GM23338 (cell line): ENCODE measurements around the gene DPP10. TPM values are rescaled to one million over a fixed set of nuclear protein-coding genes. Genes with fewer than 3 reads are reported as not detected.

ENCODE experiments used
- ATAC-seq: fragments of 200-7000 bp; cut with Tn5 transposase; 3 replicates; pipeline ENCODE4 v1.9.1; 2020
- DNase-seq: peaks from one replicate; pipeline ENCODE4 v3.0.0-alpha.2; 2015; ENCODE audit warnings: low spot score
- H2AFZ ChIP-seq: fragments of 200-600 bp; sonication (generic); 2 replicates; pipeline ENCODE4 v1.8.0; 2016; ENCODE audit warnings: antibody characterized with exemption, mild to moderate bottlenecking, moderate library complexity
- H3F3A ChIP-seq: fragments of 200-600 bp; sonication (generic); replicated peaks from 2 replicates; pipeline ENCODE4 v1.8.0; 2017; ENCODE audit warnings: antibody characterized with exemption, mixed run types, low read depth
- H3K27ac ChIP-seq: fragments of 200-600 bp; sonication (generic); 2 replicates; pipeline ENCODE4 v1.6.1; 2016; ENCODE audit warnings: low read depth
- H3K27me3 ChIP-seq: fragments of 200-600 bp; sonication (generic); 2 replicates; pipeline ENCODE4 v1.8.0; 2016; ENCODE audit warnings: mild to moderate bottlenecking, mixed run types, moderate library complexity; ENCODE audit not compliant: insufficient read depth
- H3K36me3 ChIP-seq: fragments of 200-600 bp; sonication (generic); 2 replicates; pipeline ENCODE4 v1.8.0; 2016; ENCODE audit warnings: mild to moderate bottlenecking; ENCODE audit not compliant: insufficient read depth
- H3K4me1 ChIP-seq: fragments of 200-600 bp; sonication (generic); 2 replicates; pipeline ENCODE4 v1.8.0; 2016; ENCODE audit warnings: mild to moderate bottlenecking, moderate library complexity; ENCODE audit not compliant: insufficient read depth
- H3K4me2 ChIP-seq: fragments of 200-600 bp; sonication (generic); 2 replicates; pipeline ENCODE4 v1.7.1; 2017; ENCODE audit warnings: mixed run types
- H3K4me3 ChIP-seq: fragments of 200-600 bp; sonication (generic); 2 replicates; pipeline ENCODE4 v1.6.1; 2016; ENCODE audit warnings: mixed run types
- H3K79me2 ChIP-seq: fragments of 200-600 bp; sonication (generic); replicated peaks from 2 replicates; pipeline ENCODE4 v1.8.0; 2017; ENCODE audit warnings: mild to moderate bottlenecking; ENCODE audit not compliant: insufficient read depth
- H3K9me2 ChIP-seq: fragments of 200-600 bp; sonication (generic); 2 replicates; pipeline ENCODE4 v1.8.0; 2017; ENCODE audit not compliant: insufficient read depth
- H4K20me1 ChIP-seq: fragments of 200-600 bp; sonication (generic); replicated peaks from 2 replicates; pipeline ENCODE4 v1.8.0; 2017; ENCODE audit warnings: mild to moderate bottlenecking; ENCODE audit not compliant: insufficient read depth
- H3K27ac Mint-ChIP-seq: 2 replicates; pipeline ENCODE4 v1.8.0; 2020; ENCODE audit warnings: inconsistent platforms, mild to moderate bottlenecking, moderate library complexity, mixed read lengths
- H3K27me3 Mint-ChIP-seq: 3 replicates; pipeline ENCODE4 v1.8.0; 2022; ENCODE audit warnings: low read depth, mild to moderate bottlenecking, moderate library complexity, mixed read lengths, inconsistent platforms; ENCODE audit not compliant: insufficient read depth, poor library complexity
- H3K36me3 Mint-ChIP-seq: 3 replicates; pipeline ENCODE4 v1.8.0; 2021; ENCODE audit warnings: low read depth, mild to moderate bottlenecking, inconsistent platforms, moderate library complexity, mixed read lengths
- H3K4me1 Mint-ChIP-seq: 3 replicates; pipeline ENCODE4 v1.8.0; 2020; ENCODE audit warnings: mild to moderate bottlenecking, inconsistent platforms, mixed read lengths
- H3K4me3 Mint-ChIP-seq: 3 replicates; pipeline ENCODE4 v1.8.0; 2021; ENCODE audit warnings: moderate library complexity, mild to moderate bottlenecking, inconsistent platforms, mixed read lengths
- H3K9me3 Mint-ChIP-seq: 3 replicates; pipeline ENCODE4 v1.8.0; 2020; ENCODE audit warnings: moderate library complexity, mild to moderate bottlenecking, inconsistent platforms, mixed read lengths
- EZH2 ChIP-seq: fragments of 200-600 bp; sonication (generic); IDR thresholded peaks from one replicate; pipeline ENCODE4 v1.8.0; 2017; ENCODE audit warnings: antibody characterized with exemption, mild to moderate bottlenecking, low read depth; ENCODE audit not compliant: unreplicated experiment
- JUNB ChIP-seq: IDR thresholded peaks from one replicate; pipeline ENCODE4 v1.6.1; 2016; ENCODE audit warnings: antibody characterized with exemption; ENCODE audit not compliant: unreplicated experiment
- NANOG ChIP-seq: IDR thresholded peaks from 2 replicates; pipeline ENCODE4 v1.6.1; 2016; ENCODE audit warnings: antibody characterized with exemption, borderline replicate concordance
- POLR2AphosphoS5 ChIP-seq: IDR thresholded peaks from 2 replicates; pipeline ENCODE4 v1.6.1; 2016; ENCODE audit warnings: antibody characterized with exemption, low read depth
- ZNF114 ChIP-seq: fragments of 250-450 bp; sonication (Bioruptor Pico); IDR thresholded peaks from 2 replicates; pipeline ENCODE4 v1.5.0; 2020; ENCODE audit warnings: mild to moderate bottlenecking, moderate library complexity
- ZNF331 ChIP-seq: fragments of 250-450 bp; sonication (Bioruptor Pico); IDR thresholded peaks from 2 replicates; pipeline ENCODE4 v1.5.0; 2020; ENCODE audit warnings: low read depth, mild to moderate bottlenecking, moderate library complexity
- polyA plus RNA-seq: library from polyadenylated mRNA; unstranded; fragments of >200 nt; fragmentation: Nextera tagmentation; extraction: Ambion mirVana; gene quantifications from 2 replicates; pipeline ENCODE4 v1.2.1, GENCODE V29; 2016
- total RNA-seq: library from RNA; depleted of rRNA; stranded (reverse); fragments of >200 nt; shearing (Covaris generic); gene quantifications from 2 replicates; pipeline ENCODE4 v1.2.3, GENCODE V29; 2014
- TF ChIP-seq, protein P1 (sequence below): fragments of 250-450 bp; sonication (Bioruptor Pico); IDR thresholded peaks from 2 replicates; pipeline ENCODE4 v1.5.0; 2020; ENCODE audit warnings: mild to moderate bottlenecking, moderate library complexity
- TF ChIP-seq, protein P2 (sequence below), 2 experiments: fragments of 200-600 bp in 1 of 2; sonication (generic) in 1 of 2; conservative IDR thresholded peaks; 2 replicates each; pipeline versions ENCODE4 v1.5.1 to v1.6.1; 2016 to 2017; ENCODE audit warnings: antibody characterized with exemption in 2 of 2, low read depth in 2 of 2, mild to moderate bottlenecking in 2 of 2, moderate library complexity in 1 of 2
- TF ChIP-seq, protein P3 (sequence below): IDR thresholded peaks from one replicate; pipeline ENCODE4 v1.6.1; 2018; ENCODE audit warnings: antibody characterized with exemption; ENCODE audit not compliant: unreplicated experiment

DPP10 gene
- total and polyA plus RNA-seq, 2 experiments from 2014 or later, result 3.6 to 14.8 TPM

DNA sequence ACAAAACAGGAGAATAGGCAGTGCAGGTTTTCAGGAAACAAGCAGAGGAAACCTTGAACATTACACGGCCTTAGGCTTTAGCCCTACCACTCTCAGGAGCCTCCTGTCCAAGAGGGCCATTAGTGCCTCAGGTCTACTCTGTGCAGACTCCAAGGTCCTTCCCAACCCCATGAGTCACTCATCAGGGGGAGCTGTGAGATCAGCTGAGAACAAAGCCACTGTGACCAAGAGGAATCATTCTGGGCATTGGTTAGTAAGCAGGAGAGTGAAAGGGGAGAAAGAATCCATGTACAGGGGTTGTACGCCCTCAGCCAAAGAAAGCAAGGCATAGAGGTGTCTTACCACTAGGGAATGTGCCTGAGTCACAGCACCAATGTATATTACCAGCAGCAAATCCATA lies 680.3 kb downstream of the DPP10 start:
- Histone ChIP-seq H4K20me1 (no peaks in the 10 kb centered on the region), H3K27me3 (no peaks in the 10 kb centered on the region), H3K9me2 (peaks cover 21% of the 10 kb centered on the region; the same call in 1 of the 2 replicates), H3K79me2 (no peaks in the 10 kb centered on the region), H3K36me3 (no peaks in the 10 kb centered on the region), H3K27ac (no peak overlapping the region), H3K4me1 (peaks cover 7% of the 10 kb centered on the region; the same call in 1 of the 2 replicates), H3K4me3 (no peak overlapping the region), H3K4me2 (no peak overlapping the region), H3F3A (no peaks in the 10 kb centered on the region), H2AFZ (no peak overlapping the region)
- no peak overlapping the region for H3K27ac Mint-ChIP-seq
- H3K4me1 Mint-ChIP-seq, result peaks cover 7% of the 10 kb centered on the region
- TF ChIP-seq ZNF331 (no peak), NANOG (no peak), POLR2AphosphoS5 (no peak), ZNF114 (CRISPR knock-in tag) (no peak), JUNB (no peak), EZH2 (no peak)
- TF ChIP-seq, protein P1, sequence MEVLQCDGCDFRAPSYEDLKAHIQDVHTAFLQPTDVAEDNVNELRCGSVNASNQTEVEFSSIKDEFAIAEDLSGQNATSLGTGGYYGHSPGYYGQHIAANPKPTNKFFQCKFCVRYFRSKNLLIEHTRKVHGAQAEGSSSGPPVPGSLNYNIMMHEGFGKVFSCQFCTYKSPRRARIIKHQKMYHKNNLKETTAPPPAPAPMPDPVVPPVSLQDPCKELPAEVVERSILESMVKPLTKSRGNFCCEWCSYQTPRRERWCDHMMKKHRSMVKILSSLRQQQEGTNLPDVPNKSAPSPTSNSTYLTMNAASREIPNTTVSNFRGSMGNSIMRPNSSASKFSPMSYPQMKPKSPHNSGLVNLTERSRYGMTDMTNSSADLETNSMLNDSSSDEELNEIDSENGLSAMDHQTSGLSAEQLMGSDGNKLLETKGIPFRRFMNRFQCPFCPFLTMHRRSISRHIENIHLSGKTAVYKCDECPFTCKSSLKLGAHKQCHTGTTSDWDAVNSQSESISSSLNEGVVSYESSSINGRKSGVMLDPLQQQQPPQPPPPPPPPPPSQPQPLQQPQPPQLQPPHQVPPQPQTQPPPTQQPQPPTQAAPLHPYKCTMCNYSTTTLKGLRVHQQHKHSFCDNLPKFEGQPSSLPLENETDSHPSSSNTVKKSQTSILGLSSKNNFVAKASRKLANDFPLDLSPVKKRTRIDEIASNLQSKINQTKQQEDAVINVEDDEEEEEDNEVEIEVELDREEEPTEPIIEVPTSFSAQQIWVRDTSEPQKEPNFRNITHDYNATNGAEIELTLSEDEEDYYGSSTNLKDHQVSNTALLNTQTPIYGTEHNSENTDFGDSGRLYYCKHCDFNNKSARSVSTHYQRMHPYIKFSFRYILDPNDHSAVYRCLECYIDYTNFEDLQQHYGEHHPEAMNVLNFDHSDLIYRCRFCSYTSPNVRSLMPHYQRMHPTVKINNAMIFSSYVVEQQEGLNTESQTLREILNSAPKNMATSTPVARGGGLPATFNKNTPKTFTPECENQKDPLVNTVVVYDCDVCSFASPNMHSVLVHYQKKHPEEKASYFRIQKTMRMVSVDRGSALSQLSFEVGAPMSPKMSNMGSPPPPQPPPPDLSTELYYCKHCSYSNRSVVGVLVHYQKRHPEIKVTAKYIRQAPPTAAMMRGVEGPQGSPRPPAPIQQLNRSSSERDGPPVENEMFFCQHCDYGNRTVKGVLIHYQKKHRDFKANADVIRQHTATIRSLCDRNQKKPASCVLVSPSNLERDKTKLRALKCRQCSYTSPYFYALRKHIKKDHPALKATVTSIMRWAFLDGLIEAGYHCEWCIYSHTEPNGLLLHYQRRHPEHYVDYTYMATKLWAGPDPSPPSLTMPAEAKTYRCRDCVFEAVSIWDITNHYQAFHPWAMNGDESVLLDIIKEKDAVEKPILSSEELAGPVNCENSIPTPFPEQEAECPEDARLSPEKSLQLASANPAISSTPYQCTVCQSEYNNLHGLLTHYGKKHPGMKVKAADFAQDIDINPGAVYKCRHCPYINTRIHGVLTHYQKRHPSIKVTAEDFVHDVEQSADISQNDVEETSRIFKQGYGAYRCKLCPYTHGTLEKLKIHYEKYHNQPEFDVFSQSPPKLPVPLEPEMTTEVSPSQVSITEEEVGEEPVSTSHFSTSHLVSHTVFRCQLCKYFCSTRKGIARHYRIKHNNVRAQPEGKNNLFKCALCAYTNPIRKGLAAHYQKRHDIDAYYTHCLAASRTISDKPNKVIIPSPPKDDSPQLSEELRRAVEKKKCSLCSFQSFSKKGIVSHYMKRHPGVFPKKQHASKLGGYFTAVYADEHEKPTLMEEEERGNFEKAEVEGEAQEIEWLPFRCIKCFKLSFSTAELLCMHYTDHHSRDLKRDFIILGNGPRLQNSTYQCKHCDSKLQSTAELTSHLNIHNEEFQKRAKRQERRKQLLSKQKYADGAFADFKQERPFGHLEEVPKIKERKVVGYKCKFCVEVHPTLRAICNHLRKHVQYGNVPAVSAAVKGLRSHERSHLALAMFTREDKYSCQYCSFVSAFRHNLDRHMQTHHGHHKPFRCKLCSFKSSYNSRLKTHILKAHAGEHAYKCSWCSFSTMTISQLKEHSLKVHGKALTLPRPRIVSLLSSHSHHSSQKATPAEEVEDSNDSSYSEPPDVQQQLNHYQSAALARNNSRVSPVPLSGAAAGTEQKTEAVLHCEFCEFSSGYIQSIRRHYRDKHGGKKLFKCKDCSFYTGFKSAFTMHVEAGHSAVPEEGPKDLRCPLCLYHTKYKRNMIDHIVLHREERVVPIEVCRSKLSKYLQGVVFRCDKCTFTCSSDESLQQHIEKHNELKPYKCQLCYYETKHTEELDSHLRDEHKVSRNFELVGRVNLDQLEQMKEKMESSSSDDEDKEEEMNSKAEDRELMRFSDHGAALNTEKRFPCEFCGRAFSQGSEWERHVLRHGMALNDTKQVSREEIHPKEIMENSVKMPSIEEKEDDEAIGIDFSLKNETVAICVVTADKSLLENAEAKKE (CRISPR knock-in tag), result no peak
- TF ChIP-seq, protein P2, sequence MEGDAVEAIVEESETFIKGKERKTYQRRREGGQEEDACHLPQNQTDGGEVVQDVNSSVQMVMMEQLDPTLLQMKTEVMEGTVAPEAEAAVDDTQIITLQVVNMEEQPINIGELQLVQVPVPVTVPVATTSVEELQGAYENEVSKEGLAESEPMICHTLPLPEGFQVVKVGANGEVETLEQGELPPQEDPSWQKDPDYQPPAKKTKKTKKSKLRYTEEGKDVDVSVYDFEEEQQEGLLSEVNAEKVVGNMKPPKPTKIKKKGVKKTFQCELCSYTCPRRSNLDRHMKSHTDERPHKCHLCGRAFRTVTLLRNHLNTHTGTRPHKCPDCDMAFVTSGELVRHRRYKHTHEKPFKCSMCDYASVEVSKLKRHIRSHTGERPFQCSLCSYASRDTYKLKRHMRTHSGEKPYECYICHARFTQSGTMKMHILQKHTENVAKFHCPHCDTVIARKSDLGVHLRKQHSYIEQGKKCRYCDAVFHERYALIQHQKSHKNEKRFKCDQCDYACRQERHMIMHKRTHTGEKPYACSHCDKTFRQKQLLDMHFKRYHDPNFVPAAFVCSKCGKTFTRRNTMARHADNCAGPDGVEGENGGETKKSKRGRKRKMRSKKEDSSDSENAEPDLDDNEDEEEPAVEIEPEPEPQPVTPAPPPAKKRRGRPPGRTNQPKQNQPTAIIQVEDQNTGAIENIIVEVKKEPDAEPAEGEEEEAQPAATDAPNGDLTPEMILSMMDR (conservative IDR thresholded peaks at IDR 0.05; ENCODE audit: low read depth in 2 of 2), result no peak
- TF ChIP-seq, protein P3, sequence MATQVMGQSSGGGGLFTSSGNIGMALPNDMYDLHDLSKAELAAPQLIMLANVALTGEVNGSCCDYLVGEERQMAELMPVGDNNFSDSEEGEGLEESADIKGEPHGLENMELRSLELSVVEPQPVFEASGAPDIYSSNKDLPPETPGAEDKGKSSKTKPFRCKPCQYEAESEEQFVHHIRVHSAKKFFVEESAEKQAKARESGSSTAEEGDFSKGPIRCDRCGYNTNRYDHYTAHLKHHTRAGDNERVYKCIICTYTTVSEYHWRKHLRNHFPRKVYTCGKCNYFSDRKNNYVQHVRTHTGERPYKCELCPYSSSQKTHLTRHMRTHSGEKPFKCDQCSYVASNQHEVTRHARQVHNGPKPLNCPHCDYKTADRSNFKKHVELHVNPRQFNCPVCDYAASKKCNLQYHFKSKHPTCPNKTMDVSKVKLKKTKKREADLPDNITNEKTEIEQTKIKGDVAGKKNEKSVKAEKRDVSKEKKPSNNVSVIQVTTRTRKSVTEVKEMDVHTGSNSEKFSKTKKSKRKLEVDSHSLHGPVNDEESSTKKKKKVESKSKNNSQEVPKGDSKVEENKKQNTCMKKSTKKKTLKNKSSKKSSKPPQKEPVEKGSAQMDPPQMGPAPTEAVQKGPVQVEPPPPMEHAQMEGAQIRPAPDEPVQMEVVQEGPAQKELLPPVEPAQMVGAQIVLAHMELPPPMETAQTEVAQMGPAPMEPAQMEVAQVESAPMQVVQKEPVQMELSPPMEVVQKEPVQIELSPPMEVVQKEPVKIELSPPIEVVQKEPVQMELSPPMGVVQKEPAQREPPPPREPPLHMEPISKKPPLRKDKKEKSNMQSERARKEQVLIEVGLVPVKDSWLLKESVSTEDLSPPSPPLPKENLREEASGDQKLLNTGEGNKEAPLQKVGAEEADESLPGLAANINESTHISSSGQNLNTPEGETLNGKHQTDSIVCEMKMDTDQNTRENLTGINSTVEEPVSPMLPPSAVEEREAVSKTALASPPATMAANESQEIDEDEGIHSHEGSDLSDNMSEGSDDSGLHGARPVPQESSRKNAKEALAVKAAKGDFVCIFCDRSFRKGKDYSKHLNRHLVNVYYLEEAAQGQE, result no peak
- no peak for ATAC-seq
- H3K9me3 Mint-ChIP-seq, result peaks cover 24% of the 10 kb centered on the region
- H3K27me3 Mint-ChIP-seq, result peaks cover 1% of the 10 kb centered on the region
- no peak for DNase-seq
- H3K4me3 Mint-ChIP-seq, result no peak overlapping the region
- H3K36me3 Mint-ChIP-seq, result peaks cover 8% of the 10 kb centered on the region; the same call in 2 of the 3 replicates
